AG09309 (cell line): Measurements from ENCODE around the gene MALRD1.

Experiments
- DNase-seq: peaks from one replicate; pipeline ENCODE4 v3.0.0-alpha.2; 2010; ENCODE audit warnings: low read depth
- H3K4me3 ChIP-seq: 2 replicates; pipeline ENCODE4 v1.5.1; 2011; ENCODE audit warnings: mild to moderate bottlenecking, low read depth, low read length, moderate library complexity; ENCODE audit not compliant: control insufficient read depth
- TF ChIP-seq, protein P1 (sequence below): IDR thresholded peaks from 2 replicates; pipeline ENCODE4 v1.5.1; 2011; ENCODE audit warnings: mild to moderate bottlenecking, low read depth, low read length, inconsistent platforms; ENCODE audit not compliant: insufficient read depth, control insufficient read depth; ENCODE audit errors: missing control alignments

The MALRD1 gene

GRCh38 chr10:19541299-19541698 lies 492.7 kb downstream of the MALRD1 start:
- no peak for DNase-seq

DNA sequence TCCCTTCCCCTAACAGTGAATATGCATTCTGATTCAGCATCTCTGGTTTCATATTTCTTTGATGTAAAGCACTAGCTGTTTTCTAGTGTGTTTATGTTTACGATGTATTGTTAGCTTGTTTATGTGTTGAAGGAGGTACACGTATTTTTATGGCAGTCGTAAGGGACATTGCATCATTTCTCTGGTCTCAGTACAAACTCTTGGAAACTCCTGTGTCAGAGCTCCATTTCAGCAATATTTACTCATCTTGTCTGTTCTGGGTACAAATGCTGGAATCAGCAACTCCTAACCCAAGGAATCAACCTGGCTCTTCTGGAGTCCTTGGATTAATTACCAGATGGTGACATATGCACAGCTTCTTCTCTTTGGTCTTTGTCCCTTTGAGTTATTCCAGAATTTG lies 497.6 kb downstream of the MALRD1 start:
- no peak overlapping the region for H3K4me3 ChIP-seq
- TF ChIP-seq, protein P1, sequence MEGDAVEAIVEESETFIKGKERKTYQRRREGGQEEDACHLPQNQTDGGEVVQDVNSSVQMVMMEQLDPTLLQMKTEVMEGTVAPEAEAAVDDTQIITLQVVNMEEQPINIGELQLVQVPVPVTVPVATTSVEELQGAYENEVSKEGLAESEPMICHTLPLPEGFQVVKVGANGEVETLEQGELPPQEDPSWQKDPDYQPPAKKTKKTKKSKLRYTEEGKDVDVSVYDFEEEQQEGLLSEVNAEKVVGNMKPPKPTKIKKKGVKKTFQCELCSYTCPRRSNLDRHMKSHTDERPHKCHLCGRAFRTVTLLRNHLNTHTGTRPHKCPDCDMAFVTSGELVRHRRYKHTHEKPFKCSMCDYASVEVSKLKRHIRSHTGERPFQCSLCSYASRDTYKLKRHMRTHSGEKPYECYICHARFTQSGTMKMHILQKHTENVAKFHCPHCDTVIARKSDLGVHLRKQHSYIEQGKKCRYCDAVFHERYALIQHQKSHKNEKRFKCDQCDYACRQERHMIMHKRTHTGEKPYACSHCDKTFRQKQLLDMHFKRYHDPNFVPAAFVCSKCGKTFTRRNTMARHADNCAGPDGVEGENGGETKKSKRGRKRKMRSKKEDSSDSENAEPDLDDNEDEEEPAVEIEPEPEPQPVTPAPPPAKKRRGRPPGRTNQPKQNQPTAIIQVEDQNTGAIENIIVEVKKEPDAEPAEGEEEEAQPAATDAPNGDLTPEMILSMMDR: no peak
- no peak for DNase-seq

More at GRCh38 chr10:19541299-19541698, 492.7 kb downstream of the MALRD1 start:
- H3K4me3 ChIP-seq: no peak overlapping the region
- TF ChIP-seq, protein P1: no peak

GRCh38 chr10:19549503-19549902 lies 500.9 kb downstream of the MALRD1 start:
- TF ChIP-seq, protein P1: no peak
- H3K4me3 ChIP-seq: no peak overlapping the region
- DNase-seq: no peak

DNA sequence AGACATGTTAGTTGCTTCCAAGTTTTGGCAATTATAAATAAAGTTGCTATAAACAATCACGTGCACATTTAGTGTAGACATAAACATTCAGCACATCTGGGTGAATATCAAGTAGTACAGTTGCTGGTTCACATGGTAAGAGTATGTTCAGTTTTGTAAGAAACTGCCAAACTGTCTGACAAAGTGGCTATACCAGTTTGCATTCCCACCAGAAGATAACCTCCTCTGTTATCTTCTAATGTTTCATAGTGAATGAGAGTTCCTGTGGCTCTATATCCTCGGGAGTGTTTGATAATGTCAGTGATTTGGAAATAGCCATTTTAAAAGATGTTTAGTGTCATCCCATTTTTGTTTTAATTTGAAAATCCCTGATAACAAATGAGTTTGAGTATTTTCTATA lies 508.1 kb downstream of the MALRD1 start:
- DNase-seq: no peak
- TF ChIP-seq, protein P1: no peak
- no peak overlapping the region for H3K4me3 ChIP-seq

DNA sequence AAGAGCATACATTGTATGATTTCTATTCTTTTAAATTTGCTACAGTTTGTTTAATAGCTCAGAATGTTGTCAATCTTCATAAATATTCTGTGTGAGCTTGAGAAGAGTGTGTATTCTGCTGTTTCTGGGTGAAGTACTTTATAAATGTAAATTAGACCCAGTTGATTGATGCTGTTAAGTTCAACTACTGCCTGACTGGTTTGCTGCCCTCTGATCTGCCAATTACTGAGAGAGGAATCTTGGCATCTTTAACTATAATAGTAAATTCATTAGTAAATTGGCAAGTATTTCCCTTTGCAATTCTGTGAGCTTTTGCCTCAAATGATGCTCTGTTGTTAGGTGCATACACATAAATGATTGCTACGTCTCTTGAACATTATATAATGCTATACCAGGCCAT lies 512.6 kb downstream of the MALRD1 start:
- TF ChIP-seq, protein P1: no peak
- no peak for DNase-seq
- H3K4me3 ChIP-seq: no peak overlapping the region

DNA sequence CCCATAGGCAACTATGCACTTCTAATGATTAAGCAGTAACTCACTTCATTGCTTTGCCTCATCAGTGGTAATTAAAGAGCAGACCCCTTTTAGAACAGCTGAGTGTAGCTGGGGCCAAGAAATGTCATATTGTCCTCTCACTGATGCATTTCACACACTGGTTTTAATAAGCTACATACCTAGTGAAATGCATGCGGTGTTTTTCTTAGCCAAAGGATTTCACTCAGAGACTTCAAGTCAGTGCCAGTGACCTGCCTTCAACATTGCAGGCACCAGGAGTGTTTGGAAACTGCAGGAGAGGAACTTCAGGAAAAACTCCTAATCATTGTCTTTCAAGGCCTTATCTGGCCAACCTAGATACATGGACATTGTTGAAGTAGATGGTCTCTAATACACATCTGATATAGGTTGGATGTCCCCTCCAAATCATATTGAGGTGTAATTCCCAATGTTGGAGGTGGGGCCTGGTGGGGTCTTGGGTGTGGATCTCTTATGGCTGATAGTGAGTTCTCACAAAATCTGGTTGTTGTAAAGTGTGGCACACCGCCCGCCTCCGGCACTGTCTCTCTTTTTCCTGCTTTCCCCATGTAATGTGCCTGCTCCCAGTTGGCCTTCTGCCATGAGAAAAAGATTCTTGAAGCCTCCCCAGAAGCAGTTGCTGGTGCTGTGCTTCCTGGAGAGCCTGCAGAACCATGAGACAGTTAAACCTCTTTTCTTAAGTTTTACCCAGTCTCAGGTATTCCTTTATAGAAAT lies 515.0 kb downstream of the MALRD1 start:
- no peak overlapping the region for H3K4me3 ChIP-seq
- no peak for DNase-seq
- TF ChIP-seq, protein P1: no peak

GRCh38 chr10:19570120-19570519 lies 521.5 kb downstream of the MALRD1 start:
- TF ChIP-seq, protein P1: no peak
- no peak overlapping the region for H3K4me3 ChIP-seq
- DNase-seq: no peak
